KOPT-K1 (cell line): ENCODE measurements around the gene PPP3CB.
A peak's percentile ranks its signal among the peaks of the same experiment; 100 is the strongest.

Experiments
- H3K27ac ChIP-seq: fragments of 200-600 bp; sonication (generic); 2 replicates; pipeline ENCODE4 v1.5.1; 2016; ENCODE audit warnings: antibody characterized with exemption, mild to moderate bottlenecking, low read depth, low read length; ENCODE audit not compliant: poor library complexity, severe bottlenecking
- H3K36me3 ChIP-seq: fragments of 200-600 bp; sonication (generic); 2 replicates; pipeline ENCODE4 v1.5.1; 2017; ENCODE audit warnings: antibody characterized with exemption, mild to moderate bottlenecking, low read length, moderate library complexity; ENCODE audit not compliant: insufficient read depth
- H3K9me3 ChIP-seq: fragments of 200-600 bp; sonication (generic); 2 replicates; pipeline ENCODE4 v1.5.1; 2017; ENCODE audit warnings: antibody characterized with exemption, low read length, mild to moderate bottlenecking; ENCODE audit not compliant: insufficient read depth, poor library complexity, severe bottlenecking

The PPP3CB gene

DNA sequence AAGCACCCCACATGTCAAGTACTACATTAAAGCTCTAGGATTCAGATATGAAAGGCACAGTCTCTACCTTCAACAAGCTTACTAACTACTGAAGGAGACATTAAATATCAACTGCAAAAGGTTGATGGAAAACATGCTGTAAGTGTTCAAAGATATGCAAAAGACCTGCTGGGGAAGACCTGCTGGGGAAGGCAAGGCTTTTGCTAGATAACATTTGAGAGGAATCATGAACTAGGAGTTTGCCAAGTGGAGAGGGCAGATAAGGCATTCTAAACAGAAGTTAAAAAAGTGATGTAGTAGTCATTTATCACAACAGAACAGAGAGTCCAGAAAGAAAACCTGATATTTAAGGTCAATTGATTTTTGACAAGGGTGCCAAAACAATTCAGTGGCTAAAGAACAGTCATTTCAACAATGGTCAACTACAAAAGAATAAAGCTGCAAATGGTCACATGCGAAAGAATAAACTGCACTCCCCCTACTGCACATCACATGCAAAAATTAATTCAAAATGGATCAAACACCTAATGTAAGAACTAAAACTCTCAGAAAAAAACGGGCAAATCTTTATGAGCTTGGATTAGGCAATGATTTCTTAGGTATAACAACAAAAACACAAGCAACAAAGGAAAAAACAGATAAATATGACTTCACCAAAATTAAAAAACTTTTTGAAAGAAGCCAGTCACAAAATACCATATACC lies 39.5 kb downstream of the PPP3CB start:
- H3K27ac ChIP-seq: no peak overlapping the region
- H3K36me3 ChIP-seq: peaks cover 31% of the 10 kb centered on the region
- no peaks in the 10 kb centered on the region for H3K9me3 ChIP-seq

DNA sequence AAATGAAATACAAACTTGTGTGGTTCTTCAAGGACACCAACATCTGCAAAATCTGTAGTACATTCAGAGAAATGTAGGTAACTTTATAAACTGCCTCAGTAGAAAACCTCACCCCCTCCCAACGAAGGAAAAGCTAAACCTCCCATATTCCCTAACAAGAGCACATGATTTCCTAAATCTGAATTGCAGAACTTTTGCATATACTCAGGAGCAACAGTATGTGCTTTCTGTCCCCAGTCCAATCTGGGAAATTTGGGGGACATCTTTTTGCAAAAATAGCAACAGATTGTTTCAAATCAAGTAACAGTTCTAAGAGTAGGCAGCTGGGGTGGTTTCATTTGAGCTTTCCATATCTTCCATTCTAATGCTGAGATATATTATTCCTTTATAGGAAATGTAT lies 46.7 kb downstream of the PPP3CB start:
- peaks cover 38% of the 10 kb centered on the region for H3K36me3 ChIP-seq
- no peak overlapping the region for H3K27ac ChIP-seq
- no peaks in the 10 kb centered on the region for H3K9me3 ChIP-seq

DNA sequence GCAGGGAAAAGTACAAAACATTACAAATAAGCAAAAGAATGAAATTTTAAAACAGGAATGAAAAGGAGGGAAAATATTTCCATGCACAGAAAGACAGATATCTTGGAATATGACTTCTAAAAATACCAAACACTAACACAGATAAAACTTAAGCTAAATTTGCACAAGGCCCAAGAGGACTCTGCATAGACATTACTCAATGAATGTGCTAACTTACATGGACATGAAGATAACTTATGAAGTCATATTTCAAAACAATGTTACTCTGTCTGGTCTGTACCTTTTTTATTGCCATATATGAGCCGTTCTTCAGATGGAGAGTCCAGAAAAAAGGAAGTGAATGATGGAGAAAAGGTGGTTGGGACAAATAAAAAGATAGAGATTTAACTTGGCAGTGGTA lies 47.4 kb downstream of the PPP3CB start:
- Histone ChIP-seq H3K36me3 (peaks cover 42% of the 10 kb centered on the region), H3K27ac (no peak overlapping the region), H3K9me3 (no peaks in the 10 kb centered on the region)

DNA sequence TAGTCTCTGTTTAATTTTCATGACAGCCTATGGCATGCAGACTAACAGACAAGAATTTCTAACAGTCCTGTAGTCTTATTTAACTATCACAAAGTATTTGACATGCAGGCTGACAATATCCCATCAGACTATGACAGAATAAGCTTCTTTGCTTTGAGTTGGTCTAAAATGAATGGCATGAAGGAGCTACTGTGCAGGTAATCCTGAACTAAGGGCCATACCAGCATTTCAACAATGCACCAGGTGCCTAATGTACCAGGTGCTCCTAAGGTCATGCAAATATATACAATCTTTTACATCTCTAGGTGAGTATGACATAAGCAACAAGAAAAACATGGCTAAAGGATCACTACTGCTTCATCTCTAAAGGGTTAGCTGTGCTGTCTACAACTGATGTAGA lies 48.9 kb downstream of the PPP3CB start:
- H3K36me3 ChIP-seq: peaks cover 29% of the 10 kb centered on the region
- no peaks in the 10 kb centered on the region for H3K9me3 ChIP-seq
- H3K27ac ChIP-seq: no peak overlapping the region

DNA sequence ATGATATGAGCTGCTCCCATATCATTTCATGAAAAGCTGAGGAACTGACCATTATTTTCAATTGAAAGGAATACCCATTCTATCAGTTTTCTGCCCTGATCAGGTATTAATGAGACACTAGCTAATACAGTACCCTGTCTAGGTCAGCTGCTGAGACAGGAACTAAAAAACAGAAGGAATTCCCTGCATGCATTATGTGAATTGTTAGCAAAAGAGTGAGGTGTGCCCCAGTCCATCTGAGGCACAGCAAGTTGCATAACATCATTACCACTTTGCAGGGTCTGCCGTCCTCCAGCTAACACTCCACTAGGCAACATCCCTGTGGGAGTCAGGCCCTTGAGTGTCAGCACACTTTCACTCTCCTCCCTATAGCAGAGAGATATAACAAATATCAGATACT lies 51.4 kb downstream of the PPP3CB start:
- no peak overlapping the region for H3K27ac ChIP-seq
- peaks cover 29% of the 10 kb centered on the region for H3K36me3 ChIP-seq
- no peaks in the 10 kb centered on the region for H3K9me3 ChIP-seq

DNA sequence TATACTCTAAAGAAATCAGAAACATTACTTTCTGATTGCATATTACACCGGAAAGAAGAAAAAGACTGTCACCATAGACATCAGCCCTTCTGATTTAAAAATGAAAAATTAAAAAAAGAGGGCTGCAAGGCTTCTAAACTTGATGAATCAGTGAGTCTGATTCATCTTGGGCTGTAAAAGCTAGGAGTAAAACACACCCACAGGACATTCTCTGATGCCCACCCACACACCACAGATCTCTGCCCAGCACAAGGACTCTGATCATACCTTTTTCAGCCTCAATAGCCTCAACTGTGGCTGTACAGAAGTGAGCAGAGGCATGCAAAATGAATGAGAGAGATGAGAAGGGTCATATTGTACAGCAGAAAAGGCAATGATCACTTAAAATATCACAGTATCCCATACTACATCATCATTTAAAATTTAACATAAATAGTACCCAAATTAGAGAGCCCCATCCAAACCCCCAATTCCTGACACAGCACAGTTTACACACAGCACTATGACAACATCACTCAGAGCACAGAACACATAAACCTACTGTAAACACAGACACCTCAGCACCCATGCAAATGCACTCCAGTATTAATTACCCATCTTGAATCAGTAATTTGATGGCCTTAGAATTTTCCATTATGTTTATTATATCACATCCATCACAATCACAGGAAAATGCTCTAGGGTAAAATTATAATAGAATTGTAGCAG lies 56.1 kb downstream of the PPP3CB start:
- peaks cover 37% of the 10 kb centered on the region for H3K36me3 ChIP-seq
- no peaks in the 10 kb centered on the region for H3K9me3 ChIP-seq
- no peak overlapping the region for H3K27ac ChIP-seq

DNA sequence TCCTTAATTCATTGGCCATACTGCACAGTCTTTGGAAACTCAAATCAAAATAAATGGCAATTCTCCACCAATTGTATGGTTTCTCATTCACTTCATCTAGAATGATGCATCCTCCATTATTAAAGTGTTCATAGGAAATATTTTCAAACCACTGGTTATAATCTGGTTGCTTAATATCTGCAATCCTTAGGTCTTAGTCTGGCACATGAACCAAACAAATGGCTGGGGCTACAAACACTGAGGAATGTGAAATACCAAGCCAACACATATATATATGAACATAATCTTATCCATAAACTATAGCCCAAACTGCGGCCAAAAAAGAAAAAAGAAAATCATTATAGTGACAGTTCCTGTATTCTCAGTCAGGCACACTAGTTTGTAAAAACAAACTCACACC lies 56.8 kb downstream of the PPP3CB start:
- Histone ChIP-seq H3K36me3 (peaks cover 30% of the 10 kb centered on the region), H3K27ac (no peak overlapping the region), H3K9me3 (no peaks in the 10 kb centered on the region)

DNA sequence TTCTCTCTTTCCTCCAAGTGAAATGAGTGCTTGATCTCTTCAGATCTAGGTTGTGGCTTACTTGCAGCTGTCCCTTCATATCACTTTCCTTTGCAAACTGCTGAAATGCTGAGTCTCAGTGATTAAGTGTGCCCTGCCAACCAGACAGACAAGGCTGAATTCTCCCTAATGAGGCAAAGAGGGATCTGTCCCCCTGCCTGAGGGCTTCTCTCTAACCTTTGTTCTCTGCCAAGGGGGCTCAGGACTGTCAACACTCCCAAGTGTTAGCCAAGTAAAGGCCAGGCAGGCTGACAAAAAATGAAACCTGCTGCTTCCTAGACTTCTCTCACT lies 62.3 kb downstream of the PPP3CB start, which contains the start of gene MSS51:
Gene MSS51, minus strand, starts transcription at position 24 of the 330 bp plus-strand sequence. CDS start 5,277 bp downstream, outside the sequence.
- H3K9me3 ChIP-seq: no peaks in the 10 kb centered on the region
- H3K36me3 ChIP-seq: peaks cover 22% of the 10 kb centered on the region
- H3K27ac ChIP-seq: peak within 1 kb of the TSS; percentile 53

DNA sequence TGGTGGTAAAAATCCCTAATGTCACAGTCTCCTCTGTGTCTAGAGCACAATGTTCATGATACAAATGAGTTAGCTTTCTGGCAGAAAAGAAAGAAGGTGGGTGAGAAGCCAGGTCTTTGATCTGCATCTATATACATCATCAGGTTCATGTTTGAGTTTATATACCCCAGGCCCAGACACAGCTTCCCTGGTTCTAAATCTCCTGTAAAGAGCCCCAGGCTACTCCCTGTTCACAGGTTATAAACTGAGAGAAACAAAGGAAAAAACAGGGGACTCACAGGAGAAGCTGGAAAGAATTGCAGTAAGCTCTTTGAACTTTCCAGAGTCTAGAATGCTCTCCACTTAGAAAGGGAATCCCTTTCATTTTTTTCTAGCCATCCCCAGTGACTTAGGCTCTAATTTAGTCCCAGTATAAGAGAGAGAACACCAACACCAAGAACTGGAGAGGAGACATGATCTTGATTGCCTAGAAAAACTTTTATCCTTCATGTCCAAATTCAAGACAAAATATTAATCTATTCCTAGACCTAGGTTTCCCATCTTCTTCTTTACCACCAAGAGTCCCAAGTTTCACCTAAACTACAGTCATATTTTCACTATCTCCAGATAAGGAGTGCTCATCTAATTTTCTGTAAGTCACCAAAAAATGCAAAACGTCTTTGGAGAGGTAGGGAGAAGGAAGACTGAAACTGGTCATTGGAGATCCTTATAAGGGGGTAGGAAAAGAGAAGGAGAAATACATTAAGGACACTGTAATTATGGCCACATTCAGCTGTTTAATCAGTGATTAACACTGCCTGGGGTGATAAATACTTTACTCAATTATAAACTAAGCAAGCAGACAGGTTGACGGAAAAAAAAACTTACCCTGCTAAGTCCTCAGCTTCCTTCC lies 62.9 kb downstream of the PPP3CB start:
- H3K27ac ChIP-seq: peak overlapping the region; percentile 53
- no peaks in the 10 kb centered on the region for H3K9me3 ChIP-seq
- H3K36me3 ChIP-seq: peaks cover 18% of the 10 kb centered on the region

DNA sequence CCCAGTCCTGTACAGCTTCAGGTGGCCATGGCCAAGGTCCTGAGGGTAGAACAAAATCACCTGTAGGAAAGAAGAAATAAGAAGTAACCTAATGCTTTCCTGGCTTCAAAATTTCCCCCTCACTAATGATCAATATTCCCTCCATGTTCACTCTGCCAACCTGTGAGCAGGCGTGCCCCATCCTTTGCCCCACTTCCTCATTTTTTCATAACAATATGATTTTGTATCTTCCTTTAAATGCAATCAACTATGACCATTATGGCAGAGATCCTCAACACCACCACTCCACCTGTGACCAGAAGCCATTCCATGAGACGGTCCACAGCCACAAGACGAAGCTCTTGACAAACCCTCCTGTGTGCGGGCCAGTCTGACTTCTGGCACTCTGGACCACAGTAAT lies 69.5 kb downstream of the PPP3CB start:
- H3K36me3 ChIP-seq: peaks cover 59% of the 10 kb centered on the region
- H3K27ac ChIP-seq: no peak overlapping the region

DNA sequence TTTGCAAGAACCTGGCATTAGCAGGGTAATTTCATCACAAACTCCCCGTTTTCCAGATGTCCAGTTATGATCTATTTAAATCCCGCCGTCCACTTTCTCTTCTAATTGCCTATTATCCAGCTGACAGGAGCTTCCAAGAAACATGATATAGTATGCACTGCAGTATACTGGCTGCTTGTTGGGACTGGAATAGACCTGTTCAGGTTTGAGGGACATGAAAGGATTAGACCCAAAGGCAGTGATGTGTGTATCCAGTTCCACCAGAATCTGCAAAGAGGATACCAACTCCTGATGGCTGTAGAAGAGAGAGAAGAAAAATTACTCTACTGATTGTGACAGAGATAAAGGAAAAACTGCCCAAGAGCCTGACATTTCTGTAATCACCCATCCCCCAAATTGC lies 71.3 kb downstream of the PPP3CB start:
- H3K36me3 ChIP-seq: peaks cover 59% of the 10 kb centered on the region
- H3K9me3 ChIP-seq: no peaks in the 10 kb centered on the region

More for the DNA sequence above, 69.5 kb downstream of the PPP3CB start:
- H3K9me3 ChIP-seq: no peaks in the 10 kb centered on the region

DNA sequence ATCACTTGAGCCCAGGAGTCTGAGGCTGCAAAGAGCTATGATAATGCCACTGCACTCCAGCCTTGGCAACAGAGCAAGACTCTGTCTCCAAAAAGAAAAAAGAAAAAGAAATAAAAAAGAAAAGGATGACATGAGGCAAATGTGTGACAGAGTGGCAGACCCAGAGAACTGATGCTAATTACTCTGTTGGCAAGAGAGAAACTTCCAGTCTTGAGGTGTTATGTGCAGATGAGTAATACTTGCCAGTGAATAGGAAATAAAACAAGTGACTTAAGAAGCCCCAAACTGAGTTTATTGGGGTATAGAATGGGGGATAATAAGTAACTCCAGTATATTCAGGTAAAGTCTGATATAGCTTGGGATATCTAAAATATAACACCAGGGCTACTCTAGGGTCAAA lies 72.5 kb downstream of the PPP3CB start:
- Histone ChIP-seq H3K36me3 (peaks cover 59% of the 10 kb centered on the region), H3K27ac (no peak overlapping the region), H3K9me3 (no peaks in the 10 kb centered on the region)

More for the DNA sequence above, 71.3 kb downstream of the PPP3CB start:
- H3K27ac ChIP-seq: no peak overlapping the region

DNA sequence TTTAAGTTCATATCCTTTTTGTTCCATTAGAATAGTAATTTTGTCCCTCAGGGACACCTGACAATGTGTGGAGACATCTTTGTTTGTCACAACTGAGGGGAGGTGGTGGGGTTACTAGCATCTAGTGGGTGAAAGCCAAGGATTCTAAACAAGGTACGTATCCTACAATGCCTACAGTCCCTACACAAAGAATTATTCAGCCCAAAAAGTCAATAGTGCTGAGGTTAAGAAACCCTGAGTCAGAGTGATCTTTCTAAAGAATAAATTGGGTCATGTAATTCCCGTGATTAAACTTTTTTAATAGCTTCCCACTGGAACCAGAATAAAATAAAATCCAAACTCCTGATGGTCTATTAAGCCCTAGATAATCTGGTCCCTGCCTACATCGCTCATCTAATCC lies 79.3 kb downstream of the PPP3CB start:
- Histone ChIP-seq H3K36me3 (no peaks in the 10 kb centered on the region), H3K27ac (no peak overlapping the region), H3K9me3 (no peaks in the 10 kb centered on the region)

DNA sequence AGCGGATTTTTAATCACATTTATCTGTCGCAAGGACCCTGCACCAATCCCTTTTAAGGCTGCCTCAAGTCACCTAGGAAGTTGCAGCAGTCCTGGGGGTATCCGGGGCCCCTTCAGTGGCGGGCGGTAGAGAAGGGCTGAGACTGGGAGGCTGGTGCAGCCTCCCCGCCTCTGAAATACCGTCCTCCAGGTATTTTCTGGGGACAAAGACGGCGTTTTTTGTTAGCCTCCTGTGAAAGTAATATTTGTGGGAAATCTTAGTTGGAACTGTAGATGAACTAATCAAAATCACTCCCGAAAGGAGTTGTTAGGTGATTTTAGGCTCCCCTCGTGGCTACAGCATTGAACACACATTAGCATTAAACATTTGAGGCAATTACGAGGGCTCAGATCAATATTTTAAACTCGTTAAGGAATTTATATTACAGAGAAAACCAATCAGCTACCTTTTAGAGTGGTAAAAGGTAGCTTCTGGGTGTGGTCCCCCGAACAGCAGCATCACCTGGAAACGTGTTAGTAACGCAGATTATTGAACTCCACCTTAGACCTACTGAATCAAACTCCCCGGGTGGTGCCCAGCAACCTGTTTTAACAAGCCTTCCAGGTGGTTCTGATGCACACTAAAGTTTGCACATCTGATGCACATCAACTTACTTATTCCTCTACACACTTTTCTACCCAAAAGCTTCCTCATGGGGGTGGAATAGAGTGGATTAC lies 81.4 kb downstream of the PPP3CB start:
- Histone ChIP-seq H3K27ac (peak overlapping the region; percentile 79), H3K36me3 (no peaks in the 10 kb centered on the region), H3K9me3 (no peaks in the 10 kb centered on the region)
